Astrocyte of the cerebellum (primary cell): Measurements from ENCODE around the gene TEC.
A peak's percentile ranks its signal among the peaks of the same experiment; 100 is the strongest.
"Not testable (repeated sequence)": the region's sequence is repeated elsewhere in the genome, so short reads cannot be mapped to it uniquely, and the experiment has no call there.

ENCODE experiments used
- DNase-seq: peaks from one replicate; pipeline ENCODE4 v3.0.0-alpha.2; 2011; ENCODE audit warnings: low read depth
- H3K4me3 ChIP-seq: 2 replicates; pipeline ENCODE4 v1.5.1; 2011; ENCODE audit warnings: mild to moderate bottlenecking, low read depth, low read length, moderate library complexity
- in situ Hi-C: cut with HindIII; loops from 2 replicates; pipeline ENCODE4 v1.10.0; 2017; ENCODE audit warnings: low sequenced_read_pairs
- TF ChIP-seq, protein P1 (sequence below): IDR thresholded peaks from 2 replicates; pipeline ENCODE4 v1.5.1; 2012; ENCODE audit warnings: low read length, low read depth, moderate library complexity, mild to moderate bottlenecking; ENCODE audit errors: missing control alignments

TEC gene

DNA sequence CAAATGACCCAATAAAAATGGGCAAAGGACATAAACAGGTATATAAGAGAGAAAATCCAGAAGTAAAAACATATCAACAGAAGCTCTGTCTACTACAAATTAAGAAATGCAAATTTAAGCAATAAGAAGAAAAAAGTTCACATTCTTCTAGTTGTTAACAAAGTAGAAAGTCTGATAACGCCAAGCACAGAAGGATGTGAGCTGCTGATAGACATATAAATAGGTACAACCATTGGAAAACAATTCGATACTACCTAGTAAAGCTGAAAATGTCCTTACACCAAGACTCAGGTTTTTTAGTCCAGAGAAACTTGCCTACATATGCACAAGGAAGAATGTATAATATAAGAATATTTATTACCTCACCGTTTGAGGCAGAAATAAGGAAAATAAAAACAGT is 35.9 kb upstream of the TEC start:
- in situ Hi-C loops: no loop called here
- no peak for DNase-seq
- TF ChIP-seq, protein P1, sequence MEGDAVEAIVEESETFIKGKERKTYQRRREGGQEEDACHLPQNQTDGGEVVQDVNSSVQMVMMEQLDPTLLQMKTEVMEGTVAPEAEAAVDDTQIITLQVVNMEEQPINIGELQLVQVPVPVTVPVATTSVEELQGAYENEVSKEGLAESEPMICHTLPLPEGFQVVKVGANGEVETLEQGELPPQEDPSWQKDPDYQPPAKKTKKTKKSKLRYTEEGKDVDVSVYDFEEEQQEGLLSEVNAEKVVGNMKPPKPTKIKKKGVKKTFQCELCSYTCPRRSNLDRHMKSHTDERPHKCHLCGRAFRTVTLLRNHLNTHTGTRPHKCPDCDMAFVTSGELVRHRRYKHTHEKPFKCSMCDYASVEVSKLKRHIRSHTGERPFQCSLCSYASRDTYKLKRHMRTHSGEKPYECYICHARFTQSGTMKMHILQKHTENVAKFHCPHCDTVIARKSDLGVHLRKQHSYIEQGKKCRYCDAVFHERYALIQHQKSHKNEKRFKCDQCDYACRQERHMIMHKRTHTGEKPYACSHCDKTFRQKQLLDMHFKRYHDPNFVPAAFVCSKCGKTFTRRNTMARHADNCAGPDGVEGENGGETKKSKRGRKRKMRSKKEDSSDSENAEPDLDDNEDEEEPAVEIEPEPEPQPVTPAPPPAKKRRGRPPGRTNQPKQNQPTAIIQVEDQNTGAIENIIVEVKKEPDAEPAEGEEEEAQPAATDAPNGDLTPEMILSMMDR: no peak
- no peak overlapping the region for H3K4me3 ChIP-seq

DNA sequence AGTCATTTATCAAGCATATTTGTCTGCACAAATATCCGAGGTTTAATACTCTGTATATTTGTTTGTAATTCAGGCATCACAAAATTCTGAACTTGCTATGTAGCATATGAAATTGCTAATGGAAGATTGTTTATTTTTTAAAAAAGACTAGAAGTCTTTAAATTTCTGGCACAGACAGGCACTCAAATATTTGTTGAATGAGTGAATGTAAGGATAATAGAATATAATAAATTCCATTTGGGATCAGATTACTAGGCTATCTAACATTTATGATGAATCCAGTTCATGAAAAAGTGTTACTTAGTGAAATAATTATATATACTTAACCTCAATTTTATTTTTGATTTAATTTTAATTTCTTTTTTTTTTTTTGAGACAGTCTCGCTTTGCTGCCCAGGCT is 30.4 kb upstream of the TEC start:
- TF ChIP-seq, protein P1: no peak
- no peak overlapping the region for H3K4me3 ChIP-seq
- no peak for DNase-seq
- in situ Hi-C loops: no loop called here

DNA sequence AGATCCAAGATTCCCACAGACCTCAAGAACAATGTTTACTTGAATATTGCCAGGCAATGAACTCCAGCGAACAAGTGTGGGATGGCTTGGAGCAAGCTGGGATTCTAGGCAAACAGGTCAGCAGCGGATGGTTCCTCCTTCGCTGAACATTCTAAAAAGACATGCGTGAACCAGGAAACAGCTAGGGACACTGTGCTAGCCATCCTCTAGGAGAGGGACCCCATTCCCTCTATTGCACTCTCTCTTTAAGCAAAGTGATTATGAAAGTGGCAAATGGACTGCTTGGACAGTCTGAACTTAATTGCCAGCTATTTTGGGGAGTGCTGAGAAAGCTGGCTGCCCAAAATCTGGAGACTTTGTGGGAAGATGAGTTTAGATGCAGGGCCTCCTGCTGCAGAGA is 29.9 kb upstream of the TEC start:
- TF ChIP-seq, protein P1: no peak

GRCh38 chr4:48297256-48297846 is 27.7 kb upstream of the TEC start:
- H3K4me3 ChIP-seq: no peak overlapping the region
- in situ Hi-C loops: no loop called here
- TF ChIP-seq, protein P1: no peak
- DNase-seq: no peak

More for the DNA sequence above, 29.9 kb upstream of the TEC start:
- DNase-seq: no peak
- in situ Hi-C loops: no loop called here
- H3K4me3 ChIP-seq: no peak overlapping the region

- DNase-seq: peak; percentile 20
- no peak overlapping the region for H3K4me3 ChIP-seq
- TF ChIP-seq, protein P1: no peak
- in situ Hi-C loops: no loop called here
These were observed 26.7 kb upstream of the TEC start for GRCh38 chr4:48296365-48296764.

GRCh38 chr4:48295116-48295515 is 25.5 kb upstream of the TEC start:
- in situ Hi-C loops: no loop called here
- H3K4me3 ChIP-seq: no peak overlapping the region
- DNase-seq: peak; percentile 47
- TF ChIP-seq, protein P1: no peak

DNA sequence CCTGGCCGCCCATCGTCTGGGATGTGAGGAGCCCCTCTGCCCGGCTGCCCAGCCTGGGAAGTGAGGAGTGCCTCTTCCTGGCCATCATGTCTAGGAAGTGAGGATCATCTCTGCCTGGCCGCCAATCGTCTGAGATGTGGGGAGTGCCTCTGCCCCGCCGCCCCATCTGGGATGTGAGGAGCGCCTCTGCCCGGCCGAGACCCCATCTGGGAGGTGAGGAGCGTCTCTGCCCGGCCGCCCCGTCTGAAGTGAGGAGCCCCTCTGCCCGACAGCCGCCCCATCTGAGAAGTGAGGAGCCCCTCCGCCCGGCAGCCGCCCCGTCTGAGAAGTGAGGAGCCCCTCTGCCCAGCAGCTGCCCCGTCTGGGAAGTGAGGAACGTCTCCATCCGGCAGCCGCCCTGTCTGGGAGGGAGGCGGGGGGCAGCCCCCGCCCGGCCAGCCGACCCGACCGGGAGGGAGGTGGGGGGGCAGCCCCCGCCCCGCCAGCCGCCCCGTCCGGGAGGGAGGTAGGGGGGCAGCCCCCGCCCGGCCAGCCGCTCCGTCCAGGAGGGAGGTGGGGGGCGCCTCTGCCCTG is 22.7 kb upstream of the TEC start:
- in situ Hi-C loops, H3K4me3 ChIP-seq, DNase-seq: not testable (repeated sequence)
